Measurements from ENCODE around the gene PPP3R1.
"Not testable (repeated sequence)": the region's sequence is repeated elsewhere in the genome, so short reads cannot be mapped to it uniquely, and the experiment has no call there.

Gene PPP3R1

GRCh38 chr2:68188831-68189230, 63.5 kb downstream of the PPP3R1 start:
- no peak for DNase-seq (ENCODE audit: low spot score)

GRCh38 chr2:68187329-68187728, 65.0 kb downstream of the PPP3R1 start:
- no peak for DNase-seq (ENCODE audit: low spot score)

GRCh38 chr2:68185541-68186164, 66.7 kb downstream of the PPP3R1 start:
- DNase-seq (ENCODE audit: low spot score) = peak; percentile 51

- DNase-seq (ENCODE audit: low spot score) = no peak
Observed at GRCh38 chr2:68182902-68183301, 69.4 kb downstream of the PPP3R1 start.

GRCh38 chr2:68178954-68179627, 73.2 kb downstream of the PPP3R1 start:
- no peak for DNase-seq (ENCODE audit: low spot score)

- no peak for DNase-seq (ENCODE audit: low spot score)
Observed at GRCh38 chr2:68178432-68178831, 73.9 kb downstream of the PPP3R1 start.

GRCh38 chr2:68177541-68177940, 74.8 kb downstream of the PPP3R1 start:
- no peak for DNase-seq (ENCODE audit: low spot score)

GRCh38 chr2:68176657-68177056, 75.7 kb downstream of the PPP3R1 start:
- DNase-seq (ENCODE audit: low spot score) = no peak

GRCh38 chr2:68175210-68175609, 77.1 kb downstream of the PPP3R1 start:
- DNase-seq (ENCODE audit: low spot score) = not testable (repeated sequence)

GRCh38 chr2:68172990-68173700, 79.2 kb downstream of the PPP3R1 start:
- DNase-seq (ENCODE audit: low spot score) = no peak

GRCh38 chr2:68172521-68172920, 79.8 kb downstream of the PPP3R1 start:
- DNase-seq (ENCODE audit: low spot score) = no peak

- DNase-seq (ENCODE audit: low spot score) = no peak
Observed at GRCh38 chr2:68171684-68172083, 80.6 kb downstream of the PPP3R1 start.

- no peak for DNase-seq (ENCODE audit: low spot score)
Observed at GRCh38 chr2:68171146-68171545, 81.2 kb downstream of the PPP3R1 start.

GRCh38 chr2:68169308-68169707, 83.0 kb downstream of the PPP3R1 start:
- DNase-seq (ENCODE audit: low spot score) = no peak

GRCh38 chr2:68167186-68167585, 85.1 kb downstream of the PPP3R1 start:
- DNase-seq (ENCODE audit: low spot score) = no peak

- DNase-seq (ENCODE audit: low spot score) = no peak
Observed at GRCh38 chr2:68163641-68164040, 88.7 kb downstream of the PPP3R1 start.

- DNase-seq (ENCODE audit: low spot score) = no peak
Observed at GRCh38 chr2:68158134-68158447, 94.2 kb downstream of the PPP3R1 start.

- peak; percentile 97 for DNase-seq (ENCODE audit: low spot score)
Observed at GRCh38 chr2:68157402-68158133, 94.8 kb downstream of the PPP3R1 start, which contains the start of gene PNO1. Gene PNO1, plus strand, starts transcription at chr2:68157888. Its CDS starts 47 bp downstream, at chr2:68157935.

GRCh38 chr2:68157002-68157401, 95.3 kb downstream of the PPP3R1 start:
- DNase-seq (ENCODE audit: low spot score) = no peak

GRCh38 chr2:68156419-68156818, 95.9 kb downstream of the PPP3R1 start:
- DNase-seq (ENCODE audit: low spot score) = no peak

- DNase-seq (ENCODE audit: low spot score) = no peak
Observed at GRCh38 chr2:68155618-68156017, 96.7 kb downstream of the PPP3R1 start.

GRCh38 chr2:68152681-68153347, 99.5 kb downstream of the PPP3R1 start:
- no peak for DNase-seq (ENCODE audit: low spot score)
